Chondrocyte (in vitro differentiated cells): ENCODE measurements around the gene LRRC26. TPM values are rescaled to one million over a fixed set of nuclear protein-coding genes. Genes with fewer than 3 reads are reported as not detected.

Experiments used
- DNase-seq: peaks from one replicate; pipeline ENCODE4 v3.0.0; 2021; ENCODE audit warnings: mixed read lengths, low spot score
- H3K27ac Mint-ChIP-seq: one replicate; pipeline ENCODE4 v1.8.0; 2021; ENCODE audit warnings: mild to moderate bottlenecking, moderate library complexity, mixed read lengths; ENCODE audit not compliant: unreplicated experiment
- H3K27me3 Mint-ChIP-seq: 2 replicates; pipeline ENCODE4 v1.8.0; 2021; ENCODE audit warnings: low read depth, mixed read lengths
- H3K36me3 Mint-ChIP-seq: 2 replicates; pipeline ENCODE4 v1.8.0; 2021; ENCODE audit warnings: low read depth, mixed read lengths
- H3K4me1 Mint-ChIP-seq: 2 replicates; pipeline ENCODE4 v1.8.0; 2021; ENCODE audit warnings: low read depth, mild to moderate bottlenecking, mixed read lengths
- H3K4me3 Mint-ChIP-seq: one replicate; pipeline ENCODE4 v1.8.0; 2021; ENCODE audit warnings: mild to moderate bottlenecking, moderate library complexity, mixed read lengths; ENCODE audit not compliant: unreplicated experiment
- H3K9me3 Mint-ChIP-seq: 2 replicates; pipeline ENCODE4 v1.8.0; 2021; ENCODE audit warnings: low read depth, mixed read lengths
- CTCF ChIP-seq: fragments of 200-600 bp; sonication (generic); IDR thresholded peaks from 2 replicates; pipeline ENCODE4 v1.5.0; 2021; ENCODE audit warnings: antibody characterized with exemption, mild to moderate bottlenecking, moderate library complexity
- total RNA-seq: library from RNA; stranded (reverse); gene quantifications from 3 replicates; pipeline ENCODE4 v1.2.1, GENCODE V29; 2021

LRRC26 gene
- total RNA-seq, 1 donor from 2014 or later, result not detected

- TF ChIP-seq CTCF, result no peak
- Mint-ChIP-seq H3K4me1 (peaks cover 51% of the 10 kb centered on the region), H3K36me3 (peaks cover 4% of the 10 kb centered on the region), H3K9me3 (no peaks in the 10 kb centered on the region), H3K27ac (peak overlapping the region; percentile 33), H3K4me3 (peak overlapping the region; percentile 91), H3K27me3 (no peaks in the 10 kb centered on the region)
- no peak for DNase-seq
Observed at GRCh38 chr9:137206602-137207001, 36.8 kb upstream of the LRRC26 start.

DNA sequence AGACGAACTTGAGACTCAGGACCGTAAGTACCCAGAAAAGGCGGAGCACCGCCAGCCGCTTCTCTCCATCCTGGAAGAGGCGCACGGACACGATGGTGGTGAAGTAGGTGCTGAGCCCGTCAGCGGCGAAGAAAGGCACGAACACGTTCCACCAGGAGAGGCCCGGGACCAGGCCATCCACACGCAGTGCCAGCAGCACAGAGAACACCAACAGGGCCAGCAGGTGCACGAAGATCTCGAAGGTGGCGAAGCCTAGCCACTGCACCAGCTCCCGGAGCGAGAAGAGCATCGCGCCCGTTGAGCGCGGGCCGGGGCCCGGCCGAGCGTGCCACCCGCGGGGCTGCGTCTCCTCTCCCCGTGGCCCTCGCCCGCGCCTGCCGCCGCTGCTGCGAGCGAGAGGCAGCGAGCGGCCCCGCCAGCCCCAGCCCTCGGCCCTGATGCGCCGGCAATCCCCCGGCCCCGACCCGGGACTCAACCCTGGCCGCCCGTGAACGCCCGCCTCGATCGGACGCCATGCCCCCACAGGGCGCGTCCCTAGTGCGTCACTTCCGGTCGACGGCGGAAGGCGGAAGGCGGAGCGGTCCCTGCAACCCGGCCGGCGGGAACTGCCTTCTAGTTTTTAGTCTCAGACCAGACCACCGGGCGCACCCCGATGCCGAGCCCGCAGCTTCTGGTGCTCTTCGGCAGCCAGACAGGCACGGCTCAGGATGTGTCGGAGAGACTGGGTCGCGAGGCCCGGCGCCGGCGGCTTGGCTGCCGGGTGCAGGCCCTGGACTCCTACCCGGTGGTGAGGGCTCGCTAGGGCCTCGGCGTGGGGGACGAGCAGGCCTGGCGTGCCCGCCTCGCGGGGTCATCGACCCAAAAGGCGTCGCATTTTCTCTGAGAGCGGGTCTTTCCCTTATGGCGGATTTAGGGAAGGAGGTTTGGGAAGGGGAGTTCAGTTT is 35.5 kb upstream of the LRRC26 start, which contains the start of the genes NDOR1 and TMEM203:
NDOR1 (plus strand) TSS at position 575 of the 944 bp plus-strand sequence; CDS start at position 653, 78 bp downstream.
TMEM203 (minus strand) TSS at position 523 of the 944 bp plus-strand sequence; CDS start at position 289, 234 bp downstream.
- peak within 1 kb of the TSS; percentile 91 for H3K4me3 Mint-ChIP-seq
- no peaks in the 10 kb centered on the region for H3K27me3 Mint-ChIP-seq
- H3K4me1 Mint-ChIP-seq, result peaks cover 58% of the 10 kb centered on the region
- DNase-seq, result no peak
- H3K9me3 Mint-ChIP-seq, result no peaks in the 10 kb centered on the region
- H3K36me3 Mint-ChIP-seq, result peaks cover 4% of the 10 kb centered on the region
- H3K27ac Mint-ChIP-seq, result peak within 1 kb of the TSS; percentile 90
- no peak for TF ChIP-seq CTCF

- H3K27me3 Mint-ChIP-seq, result no peaks in the 10 kb centered on the region
- peak overlapping the region; percentile 91 for H3K4me3 Mint-ChIP-seq
- no peaks in the 10 kb centered on the region for H3K9me3 Mint-ChIP-seq
- H3K36me3 Mint-ChIP-seq, result peaks cover 4% of the 10 kb centered on the region
- TF ChIP-seq CTCF, result no peak
- no peak for DNase-seq
- peaks cover 58% of the 10 kb centered on the region for H3K4me1 Mint-ChIP-seq
- H3K27ac Mint-ChIP-seq, result peak overlapping the region; percentile 87
Observed at GRCh38 chr9:137204731-137205125, 34.9 kb upstream of the LRRC26 start.

DNA sequence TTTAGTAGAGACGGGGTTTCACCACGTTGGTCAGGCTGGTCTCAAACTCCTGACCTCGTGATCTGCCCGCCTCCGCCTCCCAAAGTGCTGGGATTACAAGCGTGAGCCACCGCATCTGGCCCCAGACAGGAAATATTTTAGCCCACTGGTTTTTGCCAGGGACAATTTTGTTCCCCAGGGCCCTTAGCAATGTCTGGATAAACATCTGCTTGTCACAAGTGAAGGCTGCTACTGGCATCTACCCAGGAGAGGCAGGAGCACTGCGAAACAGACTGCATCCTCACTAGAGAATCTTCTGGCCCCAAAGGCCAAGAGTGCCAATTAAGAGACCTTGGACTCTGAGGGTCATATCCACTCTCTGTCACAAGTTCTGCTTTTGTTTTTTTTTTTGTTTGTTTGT is 33.1 kb upstream of the LRRC26 start:
- TF ChIP-seq CTCF, result no peak
- DNase-seq, result no peak
- H3K36me3 Mint-ChIP-seq, result peaks cover 2% of the 10 kb centered on the region
- H3K9me3 Mint-ChIP-seq, result no peaks in the 10 kb centered on the region
- peak overlapping the region; percentile 38 for H3K4me3 Mint-ChIP-seq
- no peaks in the 10 kb centered on the region for H3K27me3 Mint-ChIP-seq
- H3K4me1 Mint-ChIP-seq, result peaks cover 73% of the 10 kb centered on the region
- peak overlapping the region; percentile 27 for H3K27ac Mint-ChIP-seq

- Mint-ChIP-seq H3K4me3 (peak overlapping the region; percentile 71), H3K4me1 (peaks cover 68% of the 10 kb centered on the region), H3K27ac (peak overlapping the region; percentile 54), H3K27me3 (no peaks in the 10 kb centered on the region), H3K36me3 (no peaks in the 10 kb centered on the region), H3K9me3 (no peaks in the 10 kb centered on the region)
- DNase-seq, result no peak
- no peak for TF ChIP-seq CTCF
Observed at GRCh38 chr9:137201205-137201868, 31.5 kb upstream of the LRRC26 start.
